Urinary bladder (tissue), 4 donors: Measurements from ENCODE around the gene APOB. TPM values are rescaled to one million over a fixed set of nuclear protein-coding genes. Genes with fewer than 3 reads are reported as not detected.

ENCODE experiments used
- DNase-seq: peaks from one replicate; pipeline ENCODE4 v3.0.0-alpha.2; 2015; ENCODE audit errors: extremely low spot score
- H3K27ac ChIP-seq: one replicate; pipeline ENCODE4 v1.5.1; 2013; ENCODE audit warnings: low read depth, mild to moderate bottlenecking, moderate library complexity
- H3K36me3 ChIP-seq: one replicate; pipeline ENCODE4 v1.6.1; 2013; ENCODE audit warnings: mild to moderate bottlenecking, moderate library complexity; ENCODE audit not compliant: insufficient read depth
- H3K4me1 ChIP-seq: one replicate; pipeline ENCODE4 v1.6.1; 2013; ENCODE audit warnings: mild to moderate bottlenecking, moderate library complexity; ENCODE audit not compliant: insufficient read depth
- H3K4me3 ChIP-seq: one replicate; pipeline ENCODE4 v1.5.1; 2013; ENCODE audit warnings: low read depth, low read length
- WGBS: extraction: QIAGEN DNeasy Blood & Tissue Kit; methylation state at CpG from one replicate; pipeline ENCODE4 v1.1.7; 2013; 5-methylcytosine and 5-hydroxymethylcytosine counted together
- polyA plus RNA-seq: library from polyadenylated mRNA; stranded (reverse); fragments of 200-250 nt; gene quantifications from one replicate; pipeline ENCODE4 v1.2.3, GENCODE V29; 2013
- total RNA-seq: library from RNA; depleted of rRNA; stranded (reverse); fragments of >200 nt; gene quantifications from one replicate; pipeline ENCODE4 v1.2.3, GENCODE V29; 2014
- donor health status: healthy with polysubstance abuse.
- donor health status: healthy.

The APOB gene, protein sequence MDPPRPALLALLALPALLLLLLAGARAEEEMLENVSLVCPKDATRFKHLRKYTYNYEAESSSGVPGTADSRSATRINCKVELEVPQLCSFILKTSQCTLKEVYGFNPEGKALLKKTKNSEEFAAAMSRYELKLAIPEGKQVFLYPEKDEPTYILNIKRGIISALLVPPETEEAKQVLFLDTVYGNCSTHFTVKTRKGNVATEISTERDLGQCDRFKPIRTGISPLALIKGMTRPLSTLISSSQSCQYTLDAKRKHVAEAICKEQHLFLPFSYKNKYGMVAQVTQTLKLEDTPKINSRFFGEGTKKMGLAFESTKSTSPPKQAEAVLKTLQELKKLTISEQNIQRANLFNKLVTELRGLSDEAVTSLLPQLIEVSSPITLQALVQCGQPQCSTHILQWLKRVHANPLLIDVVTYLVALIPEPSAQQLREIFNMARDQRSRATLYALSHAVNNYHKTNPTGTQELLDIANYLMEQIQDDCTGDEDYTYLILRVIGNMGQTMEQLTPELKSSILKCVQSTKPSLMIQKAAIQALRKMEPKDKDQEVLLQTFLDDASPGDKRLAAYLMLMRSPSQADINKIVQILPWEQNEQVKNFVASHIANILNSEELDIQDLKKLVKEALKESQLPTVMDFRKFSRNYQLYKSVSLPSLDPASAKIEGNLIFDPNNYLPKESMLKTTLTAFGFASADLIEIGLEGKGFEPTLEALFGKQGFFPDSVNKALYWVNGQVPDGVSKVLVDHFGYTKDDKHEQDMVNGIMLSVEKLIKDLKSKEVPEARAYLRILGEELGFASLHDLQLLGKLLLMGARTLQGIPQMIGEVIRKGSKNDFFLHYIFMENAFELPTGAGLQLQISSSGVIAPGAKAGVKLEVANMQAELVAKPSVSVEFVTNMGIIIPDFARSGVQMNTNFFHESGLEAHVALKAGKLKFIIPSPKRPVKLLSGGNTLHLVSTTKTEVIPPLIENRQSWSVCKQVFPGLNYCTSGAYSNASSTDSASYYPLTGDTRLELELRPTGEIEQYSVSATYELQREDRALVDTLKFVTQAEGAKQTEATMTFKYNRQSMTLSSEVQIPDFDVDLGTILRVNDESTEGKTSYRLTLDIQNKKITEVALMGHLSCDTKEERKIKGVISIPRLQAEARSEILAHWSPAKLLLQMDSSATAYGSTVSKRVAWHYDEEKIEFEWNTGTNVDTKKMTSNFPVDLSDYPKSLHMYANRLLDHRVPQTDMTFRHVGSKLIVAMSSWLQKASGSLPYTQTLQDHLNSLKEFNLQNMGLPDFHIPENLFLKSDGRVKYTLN (N-terminal part only)
- total RNA-seq, result 0.32 TPM
- polyA plus RNA-seq, result 0.49 TPM

DNA sequence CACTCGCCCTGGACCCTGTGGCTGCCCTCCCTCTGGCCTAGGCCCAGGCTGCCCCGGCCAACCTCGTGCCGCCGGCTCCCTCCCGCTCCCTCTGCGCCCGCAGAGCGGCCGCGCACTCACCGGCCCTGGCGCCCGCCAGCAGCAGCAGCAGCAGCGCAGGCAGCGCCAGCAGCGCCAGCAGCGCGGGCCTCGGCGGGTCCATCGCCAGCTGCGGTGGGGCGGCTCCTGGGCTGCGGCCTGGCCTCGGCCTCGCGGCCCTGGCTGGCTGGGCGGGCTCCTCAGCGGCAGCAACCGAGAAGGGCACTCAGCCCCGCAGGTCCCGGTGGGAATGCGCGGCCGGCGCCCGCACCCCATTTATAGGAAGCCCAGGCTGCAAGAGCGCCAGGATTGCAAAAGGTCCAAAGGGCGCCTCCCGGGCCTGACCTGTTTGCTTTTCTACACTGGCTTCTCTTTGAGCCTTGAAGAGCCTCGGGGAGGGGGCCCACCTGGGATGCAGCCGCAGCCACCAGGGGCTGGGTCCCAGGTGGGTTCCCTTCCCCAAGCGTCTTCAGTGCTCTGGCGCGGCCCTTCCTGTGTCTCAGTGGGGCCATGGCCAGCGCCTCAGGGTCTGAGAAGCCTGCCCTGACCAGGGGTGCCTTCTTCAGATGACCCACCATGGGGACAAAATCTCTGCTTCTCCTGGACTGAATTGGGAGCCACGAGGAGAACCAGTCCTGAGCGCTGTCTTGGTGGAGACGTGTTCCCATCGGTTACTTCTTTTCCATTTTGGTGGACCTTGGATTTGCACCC is at the start of gene APOB:
Gene APOB (minus strand): TSS at position 330 of the 789 bp plus-strand sequence. CDS start 128 bp downstream, at position 202.
- Histone ChIP-seq H3K4me3 (no peak within 1 kb of the TSS), H3K27ac (no peak within 1 kb of the TSS), H3K4me1 (no peaks in the 10 kb centered on the region), H3K36me3 (no peaks in the 10 kb centered on the region)
- WGBS, result 27% methylated on average over 51 of the region's 51 CpGs
- no peak for DNase-seq

DNA sequence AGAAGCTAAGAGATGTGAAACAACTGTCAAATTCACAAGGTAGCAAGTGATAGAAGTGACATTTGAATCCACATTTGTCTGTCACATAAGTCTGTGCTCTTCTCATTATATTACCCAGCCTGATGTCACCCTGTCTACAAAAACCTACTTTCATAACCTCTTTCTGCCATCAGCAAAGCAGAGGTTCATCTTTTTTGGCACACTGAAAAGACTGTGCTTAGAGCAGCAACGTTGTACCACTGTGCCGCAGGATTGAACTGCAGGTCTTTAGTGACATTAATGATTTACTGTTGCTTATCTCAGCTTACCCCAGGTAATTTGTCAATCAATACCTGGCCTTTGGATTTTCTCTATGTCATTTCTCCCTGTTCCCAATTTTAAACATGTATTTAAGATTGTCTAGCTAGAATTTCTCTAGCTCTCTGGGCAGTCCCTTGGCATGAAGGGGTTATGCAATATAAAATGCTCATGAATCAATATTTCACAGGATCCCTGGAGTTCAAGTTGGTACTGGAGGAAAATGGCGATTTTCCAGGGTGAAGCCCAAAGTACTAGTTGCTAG is 48.5 kb upstream of the APOB start:
- DNase-seq, result no peak
- Histone ChIP-seq H3K4me3 (no peak overlapping the region), H3K4me1 (no peaks in the 10 kb centered on the region), H3K36me3 (no peaks in the 10 kb centered on the region), H3K27ac (no peak overlapping the region)
- 62% methylated on average over 3 of the region's 3 CpGs for WGBS

DNA sequence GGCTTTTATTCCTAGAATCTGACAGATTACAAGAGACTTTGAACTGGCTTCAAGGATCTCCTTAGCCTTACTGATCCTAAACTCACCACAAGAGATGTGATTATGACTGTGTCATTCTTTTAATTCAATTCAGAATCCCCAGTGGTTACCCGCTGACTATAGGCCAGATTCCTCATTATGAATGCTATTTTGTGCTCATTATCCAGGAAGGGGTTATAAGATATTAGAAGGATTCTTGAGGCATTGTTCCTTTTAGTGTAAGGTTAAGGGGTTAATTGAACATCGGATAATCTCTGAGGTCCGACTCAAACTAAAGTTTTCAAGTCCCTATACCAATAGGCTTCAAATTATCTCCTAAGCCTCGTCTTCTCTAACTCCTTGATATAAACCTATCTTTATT is 40.5 kb upstream of the APOB start:
- H3K36me3 ChIP-seq, result no peaks in the 10 kb centered on the region
- H3K4me3 ChIP-seq, result no peak overlapping the region
- no peak for DNase-seq
- no peaks in the 10 kb centered on the region for H3K4me1 ChIP-seq
- no peak overlapping the region for H3K27ac ChIP-seq
- WGBS, result 66% methylated on average over 4 of the region's 4 CpGs

DNA sequence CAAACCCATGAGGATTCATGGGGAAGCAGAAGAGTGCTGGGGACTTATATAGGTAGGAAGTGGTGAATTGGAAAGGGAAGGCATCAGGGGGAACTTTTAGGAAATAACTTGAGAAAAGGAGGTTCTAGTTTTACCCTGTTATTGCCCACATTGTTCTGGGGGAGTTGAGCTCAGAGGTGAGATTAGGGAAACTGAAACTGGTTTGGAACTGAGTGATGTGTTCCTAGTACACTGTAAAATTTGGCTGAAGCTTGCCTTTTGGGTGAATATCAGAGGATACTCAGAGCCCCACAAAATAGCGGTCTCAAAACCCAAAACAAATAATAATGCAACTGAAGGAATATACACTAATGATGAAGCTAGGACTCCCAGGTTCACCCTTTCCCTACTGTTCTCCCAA is 39.6 kb upstream of the APOB start:
- Histone ChIP-seq H3K36me3 (no peaks in the 10 kb centered on the region), H3K27ac (no peak overlapping the region), H3K4me3 (no peak overlapping the region), H3K4me1 (no peaks in the 10 kb centered on the region)
- 96% methylated on average over 1 of the region's 1 CpG for WGBS
- DNase-seq, result no peak

DNA sequence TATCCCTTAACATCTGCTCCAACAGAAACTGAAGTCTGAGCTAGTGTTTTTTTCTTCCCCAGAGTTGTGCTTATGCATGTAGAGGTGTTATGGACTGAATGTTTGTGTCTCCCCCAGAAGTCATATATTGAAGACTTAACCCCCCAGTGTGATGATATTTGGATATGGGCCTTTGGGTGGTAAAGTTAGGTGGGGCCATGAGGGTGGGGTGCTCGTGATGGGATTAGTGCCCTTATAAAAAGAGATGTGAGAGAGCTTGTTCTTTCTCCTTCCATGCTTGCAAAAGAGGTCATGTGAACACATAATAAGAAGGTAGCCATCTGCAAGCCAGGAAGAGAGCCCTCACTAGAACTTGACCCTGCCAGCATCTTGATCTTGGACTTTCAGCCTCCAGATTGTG is 34.4 kb upstream of the APOB start:
- no peak for DNase-seq
- Histone ChIP-seq H3K36me3 (no peaks in the 10 kb centered on the region), H3K4me3 (no peak overlapping the region), H3K4me1 (no peaks in the 10 kb centered on the region), H3K27ac (no peak overlapping the region)
- 61% methylated on average over 1 of the region's 1 CpG for WGBS

DNA sequence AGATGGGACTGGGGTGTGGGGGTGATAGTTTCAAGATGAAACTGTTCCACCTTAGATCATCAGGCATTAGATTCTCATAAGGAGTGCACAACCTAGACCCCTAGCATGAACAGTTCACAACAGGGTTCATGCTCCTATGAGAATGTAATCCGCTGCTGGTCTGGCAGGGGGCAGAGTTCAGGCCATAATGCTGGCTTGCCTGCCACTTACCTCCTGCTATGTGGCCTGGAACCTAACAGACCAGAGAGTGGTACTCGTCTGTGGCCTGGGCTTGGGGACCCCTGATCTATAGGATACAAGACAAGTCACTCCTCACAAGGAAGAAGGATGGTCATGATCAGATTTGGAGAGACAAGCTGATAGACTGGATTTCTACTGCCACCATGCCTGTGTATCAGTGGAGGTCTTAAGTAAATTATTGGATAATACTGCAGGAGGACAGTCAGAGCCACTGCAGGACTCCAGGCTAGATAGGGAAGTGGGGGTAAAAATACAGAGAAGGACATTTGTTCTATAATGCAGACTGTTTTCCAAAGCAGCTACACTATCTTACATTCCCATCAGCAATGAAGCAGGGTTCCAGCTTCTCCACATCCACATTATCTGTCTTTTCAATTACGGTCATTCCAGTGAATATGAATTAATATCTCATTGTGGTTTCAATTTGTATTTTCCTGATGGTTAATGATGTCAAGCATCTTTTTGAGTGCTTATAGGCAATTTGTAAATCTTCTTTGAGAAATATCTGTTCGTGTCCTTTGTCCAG is 28.8 kb upstream of the APOB start:
- WGBS, result 78% methylated on average over 4 of the region's 4 CpGs
- DNase-seq, result no peak
- Histone ChIP-seq H3K27ac (no peak overlapping the region), H3K36me3 (no peaks in the 10 kb centered on the region), H3K4me3 (no peak overlapping the region), H3K4me1 (no peaks in the 10 kb centered on the region)

DNA sequence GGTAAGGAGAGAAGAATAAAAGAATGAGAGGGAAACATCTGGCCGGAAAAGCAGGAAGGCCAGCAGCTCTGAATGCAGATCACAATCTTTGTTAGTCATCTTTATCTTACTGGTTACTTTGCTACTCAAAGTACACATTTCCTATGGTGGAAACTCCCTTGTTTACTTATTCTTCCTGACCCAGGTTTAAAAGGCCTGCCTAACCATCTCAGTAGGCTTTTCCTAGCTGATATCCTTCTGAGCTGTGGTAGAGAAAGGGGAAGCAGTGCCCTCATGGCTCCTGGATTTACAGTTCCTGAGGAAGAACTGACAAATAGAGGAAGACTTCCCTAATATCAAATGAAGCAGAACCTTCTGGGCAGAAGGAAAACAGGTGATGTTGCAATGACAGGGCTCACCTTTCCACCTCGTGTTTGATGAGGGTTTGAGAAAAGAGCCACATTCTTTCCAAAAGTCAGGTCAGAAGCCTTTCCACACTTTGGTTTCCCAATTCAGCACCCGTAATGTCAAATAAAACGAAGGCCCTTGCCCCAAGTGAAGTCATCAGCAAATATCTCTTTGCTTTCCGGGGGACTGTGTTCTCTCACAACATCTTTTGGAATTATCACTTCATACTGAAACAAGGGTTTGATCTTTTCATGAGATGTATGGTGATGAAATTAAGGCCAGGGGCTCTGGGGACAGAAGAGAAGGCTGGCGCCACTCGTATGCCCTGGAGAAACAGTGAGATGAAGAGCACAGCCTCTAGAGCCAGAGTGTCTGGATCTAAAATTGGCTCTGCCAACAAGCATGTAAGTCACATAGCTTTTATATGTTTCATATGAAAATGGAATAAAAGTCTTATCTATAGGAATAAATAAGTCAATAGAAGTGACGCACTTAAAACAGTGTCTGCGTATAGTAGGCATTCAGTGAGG is 26.7 kb upstream of the APOB start:
- Histone ChIP-seq H3K27ac (no peak overlapping the region), H3K4me1 (no peaks in the 10 kb centered on the region), H3K36me3 (no peaks in the 10 kb centered on the region), H3K4me3 (no peak overlapping the region)
- WGBS, result 76% methylated on average over 9 of the region's 9 CpGs
- DNase-seq, result no peak

DNA sequence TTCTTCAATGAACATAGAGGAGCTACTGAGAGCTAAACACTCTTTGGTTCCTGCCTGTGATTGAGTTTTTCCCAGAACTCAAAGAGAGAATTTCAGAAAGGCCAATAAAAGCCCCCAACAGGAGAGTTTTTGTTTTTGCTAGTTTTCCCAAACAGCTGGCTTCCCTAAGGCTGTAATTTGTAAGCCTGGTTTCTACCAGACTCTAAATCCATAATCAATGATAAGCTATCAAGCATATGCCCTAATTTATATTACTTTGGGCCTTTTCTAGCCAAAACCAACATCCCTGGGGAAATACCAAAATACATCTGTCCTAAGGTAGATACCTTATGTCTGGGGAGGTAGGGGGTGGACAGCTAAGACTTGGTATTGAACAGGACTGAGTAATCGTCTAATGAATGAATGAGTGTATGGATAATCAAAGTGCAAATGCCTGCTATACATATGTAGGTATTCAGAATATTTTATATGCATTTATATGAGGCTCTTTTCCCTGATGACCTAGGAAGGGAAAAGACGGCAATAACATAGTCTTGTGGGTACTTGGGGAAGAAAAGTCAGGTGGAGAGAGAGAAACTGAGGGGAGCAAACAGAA is 26.0 kb upstream of the APOB start:
- Histone ChIP-seq H3K27ac (no peak overlapping the region), H3K4me3 (no peak overlapping the region), H3K36me3 (no peaks in the 10 kb centered on the region), H3K4me1 (no peaks in the 10 kb centered on the region)
- 60% methylated on average over 2 of the region's 2 CpGs for WGBS
- DNase-seq, result no peak

DNA sequence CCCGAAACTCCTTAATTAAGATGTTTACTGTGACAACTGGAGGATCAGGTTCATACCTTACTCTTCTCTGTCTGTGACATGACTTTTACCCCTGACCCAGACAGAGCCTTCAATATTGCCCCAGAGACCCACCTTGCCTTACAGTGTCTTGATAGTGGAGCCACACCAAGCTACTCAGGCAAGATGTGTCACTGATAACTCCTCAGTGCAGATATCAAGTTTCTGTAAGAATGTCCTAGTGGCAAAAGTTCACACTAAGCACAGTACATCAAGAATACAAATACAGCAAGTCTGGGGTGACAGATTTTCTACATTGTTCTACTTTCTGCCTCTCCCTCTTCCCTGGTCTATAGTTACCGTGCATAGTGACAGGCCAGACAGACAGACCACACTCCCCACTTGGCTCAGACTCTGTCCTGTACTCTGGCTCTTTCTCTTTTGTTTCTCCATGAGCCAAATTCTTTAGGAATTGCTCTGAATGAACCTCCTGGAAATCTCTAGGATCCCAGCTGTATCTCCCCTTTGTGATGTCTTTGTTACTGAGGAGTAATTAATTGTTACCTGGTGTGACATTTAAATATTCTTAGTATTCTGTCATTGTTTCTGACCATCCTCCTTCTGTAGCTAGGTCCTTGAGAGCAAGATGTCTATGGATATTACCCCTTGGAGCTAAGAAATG is 24.1 kb upstream of the APOB start:
- 56% methylated on average over 2 of the region's 2 CpGs for WGBS
- Histone ChIP-seq H3K27ac (no peak overlapping the region), H3K36me3 (no peaks in the 10 kb centered on the region), H3K4me1 (no peaks in the 10 kb centered on the region), H3K4me3 (no peak overlapping the region)
- no peak for DNase-seq

DNA sequence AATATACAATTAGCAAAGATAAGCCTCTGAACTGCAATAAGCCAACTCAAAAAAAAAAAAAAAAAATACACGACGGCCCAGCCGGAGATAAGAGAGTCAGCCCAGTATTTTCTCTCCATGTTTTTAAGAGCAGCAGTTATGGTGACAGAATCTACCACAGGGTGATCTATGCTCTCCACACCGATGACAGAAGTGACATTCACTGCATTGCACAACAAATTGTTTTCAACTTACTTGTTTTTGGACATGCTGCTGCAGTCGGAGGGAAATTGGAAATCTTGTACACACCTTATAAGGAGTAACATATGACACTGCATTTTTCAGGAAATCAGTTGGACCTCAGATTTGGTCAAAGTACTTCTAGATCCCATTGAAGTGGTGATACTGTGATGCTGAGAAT is 23.3 kb upstream of the APOB start:
- Histone ChIP-seq H3K36me3 (no peaks in the 10 kb centered on the region), H3K4me1 (no peaks in the 10 kb centered on the region), H3K27ac (no peak overlapping the region), H3K4me3 (no peak overlapping the region)
- no peak for DNase-seq
- WGBS, result 47% methylated on average over 5 of the region's 5 CpGs
